CD4-positive, alpha-beta T cell treated with Interleukin-17A for 1 hour (primary cell): ENCODE measurements around the gene HMBS.
"Not testable (repeated sequence)": the region's sequence is repeated elsewhere in the genome, so short reads cannot be mapped to it uniquely, and the experiment has no call there.

Source experiments
- DNase-seq: peaks from one replicate; pipeline ENCODE4 v3.0.0-alpha.2; 2020

The HMBS gene

DNA sequence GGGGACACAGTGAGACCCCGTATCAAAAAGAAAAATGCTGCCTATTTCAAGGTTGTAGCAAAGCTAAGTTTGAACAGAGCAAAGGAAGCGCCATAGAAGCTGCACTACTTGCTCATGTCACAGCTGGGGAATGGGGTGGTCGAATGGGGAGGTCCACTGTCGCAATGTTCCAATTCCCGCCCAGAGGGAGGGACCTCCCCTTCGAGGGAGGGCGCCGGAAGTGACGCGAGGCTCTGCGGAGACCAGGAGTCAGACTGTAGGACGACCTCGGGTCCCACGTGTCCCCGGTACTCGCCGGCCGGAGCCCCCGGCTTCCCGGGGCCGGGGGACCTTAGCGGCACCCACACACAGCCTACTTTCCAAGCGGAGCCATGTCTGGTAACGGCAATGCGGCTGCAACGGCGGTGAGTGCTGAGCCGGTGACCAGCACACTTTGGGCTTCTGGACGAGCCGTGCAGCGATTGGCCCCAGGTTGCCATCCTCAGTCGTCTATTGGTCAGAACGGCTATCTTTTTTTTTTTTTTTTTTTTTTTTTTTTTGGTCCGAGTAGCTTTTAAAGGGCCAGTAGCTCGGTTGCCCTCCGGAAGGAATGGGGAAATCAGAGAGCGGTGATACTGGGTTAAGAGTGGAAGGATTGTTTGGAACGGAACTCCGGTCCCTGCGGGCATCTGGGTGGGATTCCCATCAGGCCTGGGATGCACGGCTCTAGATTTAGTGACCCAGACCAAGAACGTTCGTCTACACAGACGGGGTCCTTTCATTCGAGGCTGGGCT, at the start of gene HMBS:
TSS of gene HMBS (plus strand) at position 219 of the 774 bp plus-strand sequence. CDS start at position 372, 153 bp downstream.
- DNase-seq = peak; percentile 94

DNA sequence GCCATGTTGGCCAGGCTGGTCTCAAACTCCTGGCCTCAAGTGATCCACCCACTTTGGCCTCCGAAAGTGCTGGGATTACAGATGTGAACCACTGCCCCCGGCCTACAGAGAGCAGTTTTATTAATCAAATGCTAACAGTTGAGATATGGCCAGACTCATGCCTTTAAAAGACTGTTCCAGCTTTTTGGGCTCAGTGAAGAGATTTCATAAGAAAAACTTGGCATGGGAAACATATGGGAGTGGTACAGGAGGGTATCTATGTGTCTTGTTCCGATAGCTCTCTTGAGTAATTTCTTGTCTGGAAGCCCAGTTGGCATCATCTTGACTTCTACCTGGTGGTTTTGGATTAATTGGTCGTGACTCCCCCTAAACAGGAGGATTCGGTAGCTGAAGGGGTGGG, 45.8 kb upstream of the HMBS start:
- DNase-seq = no peak

DNA sequence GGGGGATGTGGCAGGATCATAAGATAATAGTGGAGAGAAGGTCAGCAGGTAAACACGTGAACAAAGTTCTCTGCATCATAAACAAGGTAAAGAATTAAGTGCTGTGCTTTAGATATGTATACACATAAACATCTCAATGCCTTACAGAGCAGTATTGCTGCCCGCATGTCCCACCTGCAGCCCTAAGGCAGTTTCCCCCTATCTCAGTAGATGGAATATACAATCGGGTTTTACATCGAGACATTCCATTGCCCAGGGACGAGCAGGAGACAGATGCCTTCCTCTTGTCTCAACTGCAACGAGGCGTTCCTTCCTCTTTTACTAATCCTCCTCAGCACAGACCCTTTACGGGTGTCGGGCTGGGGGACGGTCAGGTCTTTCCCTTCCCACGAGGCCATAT, 45.2 kb upstream of the HMBS start:
- not testable (repeated sequence) for DNase-seq

DNA sequence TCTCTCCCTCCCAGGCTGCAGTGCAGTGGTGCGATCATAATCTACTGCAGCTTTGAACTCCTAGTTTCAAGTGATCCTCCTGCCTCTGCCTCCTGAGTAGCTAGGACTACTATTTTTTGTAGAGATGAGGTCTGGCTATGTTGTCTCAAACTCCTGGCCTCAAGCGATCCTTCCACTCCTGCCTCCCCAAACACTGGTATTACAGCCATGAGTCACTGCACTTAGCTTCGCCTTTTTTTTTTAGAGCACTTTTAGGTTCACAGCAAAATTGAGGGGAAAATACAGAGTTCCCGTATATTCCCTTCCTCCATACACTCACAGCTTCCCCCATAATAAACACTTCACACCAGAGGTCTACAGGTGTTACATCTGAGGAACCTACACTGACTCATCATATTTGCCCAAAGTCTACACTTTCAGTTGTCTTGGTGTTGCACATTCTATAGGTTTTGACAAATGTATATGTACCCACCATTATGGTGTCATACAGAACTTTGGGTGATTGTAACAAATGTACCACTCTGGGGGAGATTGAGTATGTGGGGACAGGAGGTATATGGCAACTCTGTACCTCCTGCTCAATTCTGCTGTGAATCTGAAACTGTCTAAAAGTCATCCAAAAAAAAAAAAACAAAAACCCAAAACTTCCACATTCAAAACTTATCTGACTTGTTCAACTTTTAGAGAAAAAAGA, 42.7 kb upstream of the HMBS start:
- DNase-seq = no peak

DNA sequence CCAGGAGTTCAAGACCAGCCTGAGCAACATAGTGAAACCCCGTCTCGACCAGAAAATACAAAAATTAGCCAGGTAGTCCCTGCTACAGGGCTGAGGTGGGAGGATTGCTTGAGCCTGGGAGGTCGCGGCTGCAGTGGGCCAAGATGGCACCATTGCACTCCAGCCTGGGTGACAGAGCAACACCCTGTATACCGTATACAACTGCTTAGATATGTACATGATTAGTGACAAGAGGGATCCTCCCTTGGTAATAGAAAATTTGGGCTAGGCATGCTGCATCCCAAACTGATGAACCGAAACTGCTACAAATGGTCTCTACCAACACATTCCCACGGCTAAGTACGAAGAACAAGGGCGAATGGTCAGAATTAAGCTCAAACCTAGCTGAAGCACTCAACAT, 41.8 kb upstream of the HMBS start:
- DNase-seq = no peak

DNA sequence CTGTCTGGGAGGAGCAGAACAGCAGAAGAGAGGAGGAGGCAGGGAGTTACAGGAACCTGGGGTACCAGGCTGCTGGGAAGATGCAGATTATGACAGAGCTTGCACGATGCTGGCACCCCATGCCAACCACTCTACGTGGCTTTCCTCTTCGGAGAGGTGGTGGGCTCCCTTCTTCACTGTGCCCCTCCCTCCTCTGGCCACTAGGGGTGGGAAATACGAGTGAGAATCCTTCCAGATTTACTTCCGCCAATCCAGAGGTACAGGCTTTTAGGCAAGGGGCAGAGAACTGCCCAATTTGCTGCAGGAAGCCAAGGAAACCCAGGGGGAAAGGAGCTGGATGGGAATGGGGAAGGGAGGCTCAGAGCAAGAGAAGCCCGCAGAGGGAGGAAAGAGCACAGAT, 40.0 kb upstream of the HMBS start:
- DNase-seq = no peak

DNA sequence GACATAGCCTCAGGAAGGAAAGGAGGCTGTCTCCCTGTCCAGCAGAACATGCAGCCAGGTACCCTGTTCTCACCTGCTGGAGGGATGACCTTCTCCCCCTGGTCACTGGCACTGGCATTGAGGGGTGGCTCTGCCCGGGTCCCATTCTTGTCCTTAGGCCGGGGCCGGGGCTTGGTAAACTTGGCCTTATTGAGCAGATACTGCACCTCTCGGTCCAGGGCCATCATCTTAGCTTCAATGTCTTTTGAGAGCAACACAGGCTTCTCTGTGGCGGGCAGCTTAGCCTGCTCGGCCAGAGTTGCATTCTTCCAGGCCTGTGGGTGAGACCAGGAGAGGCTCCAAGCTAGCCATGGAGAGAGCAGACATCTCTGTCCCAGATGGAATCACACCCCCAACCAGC, 38.2 kb upstream of the HMBS start:
- no peak for DNase-seq

DNA sequence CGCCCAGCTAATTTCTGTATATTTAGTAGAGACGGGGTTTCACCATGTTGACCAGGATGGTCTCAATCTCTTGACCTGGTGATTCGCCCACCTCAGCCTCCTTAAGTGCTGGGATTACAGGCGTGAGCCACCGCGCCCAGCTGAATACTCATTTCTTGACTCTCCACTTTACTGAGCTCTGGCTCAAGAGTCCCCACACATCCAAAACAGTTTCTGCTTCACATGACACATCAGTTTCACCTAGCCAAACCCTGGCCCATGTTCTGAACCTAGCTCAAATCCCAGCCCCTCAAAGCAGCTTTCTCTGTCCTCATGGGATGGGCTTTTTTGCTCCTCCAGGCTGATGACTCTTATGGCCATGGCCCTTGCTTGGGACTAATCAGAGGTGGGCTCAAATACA, 37.5 kb upstream of the HMBS start:
- DNase-seq = no peak

DNA sequence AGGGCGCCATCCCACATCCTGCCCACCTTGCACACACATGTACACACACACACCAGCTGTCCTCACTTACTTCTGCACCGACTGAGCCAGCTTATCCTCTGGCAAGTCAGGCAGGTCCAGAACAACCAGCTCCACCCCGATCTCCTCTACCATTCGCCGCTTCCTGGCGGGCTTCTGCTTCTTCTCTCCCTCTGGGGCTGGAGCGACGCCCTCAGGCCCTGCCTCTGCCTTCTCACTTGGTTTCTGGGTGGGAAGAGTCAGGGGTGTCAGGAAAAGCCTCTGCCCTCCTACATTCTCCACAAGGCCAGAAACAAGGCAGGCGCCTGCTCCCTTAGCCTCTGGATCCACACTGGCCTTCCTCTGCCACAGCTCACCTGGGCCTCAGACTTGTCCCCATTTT, 36.0 kb upstream of the HMBS start:
- DNase-seq = no peak

DNA sequence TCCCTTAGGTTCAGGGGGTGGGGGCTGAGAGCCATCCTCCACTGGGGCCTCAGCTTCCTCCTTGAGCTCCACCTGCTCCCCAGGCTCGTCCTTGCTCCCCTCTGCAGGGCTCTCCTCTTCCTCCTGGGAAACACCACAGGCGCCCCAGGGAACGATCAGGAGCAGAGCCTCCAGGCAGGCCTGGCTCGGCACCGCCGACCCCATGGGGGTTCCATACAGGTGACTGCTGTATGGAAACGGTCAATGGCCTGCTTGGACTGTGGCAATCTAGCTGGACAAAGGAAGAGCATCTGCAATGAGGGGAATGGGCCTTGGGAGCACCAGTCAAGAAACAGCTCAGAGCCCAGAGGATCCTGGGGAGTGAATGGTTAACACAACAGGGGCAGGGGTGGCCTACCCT, 35.6 kb upstream of the HMBS start:
- no peak for DNase-seq

DNA sequence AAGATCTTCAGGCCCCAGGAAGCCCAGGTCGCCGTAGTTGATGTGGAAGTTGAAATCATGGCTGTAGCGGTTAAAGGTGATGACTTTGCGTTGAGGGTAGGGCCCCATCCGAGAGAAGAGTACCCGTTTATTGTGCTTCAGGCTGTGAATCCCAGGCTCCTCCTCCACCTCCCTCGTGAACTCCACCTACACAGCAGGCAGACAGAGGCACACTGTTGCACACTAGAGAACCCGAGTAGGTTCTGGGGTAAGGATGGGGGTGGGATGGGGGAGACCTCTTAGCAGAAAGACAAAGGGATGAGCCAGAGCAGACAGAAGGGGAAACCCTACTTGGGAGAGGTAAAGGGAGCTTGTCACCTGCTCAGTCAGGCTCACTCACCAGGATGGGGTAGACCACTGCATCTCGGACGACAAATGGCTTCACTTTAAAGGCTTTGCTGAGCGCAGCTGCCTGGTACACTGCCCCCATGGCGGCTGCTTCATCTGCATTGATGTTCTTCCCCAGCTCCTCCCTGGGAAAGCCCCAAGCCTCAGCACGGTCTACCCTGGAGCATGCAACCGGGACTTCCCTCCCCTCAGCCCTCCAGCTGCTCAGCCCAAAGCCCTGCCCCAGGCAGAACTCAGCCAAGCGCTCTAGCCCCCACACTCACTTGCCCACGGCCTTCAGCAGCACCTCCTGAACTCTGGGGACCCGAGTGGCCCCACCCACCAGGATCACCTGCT, 33.1 kb upstream of the HMBS start:
- peak; percentile 40 for DNase-seq

DNA sequence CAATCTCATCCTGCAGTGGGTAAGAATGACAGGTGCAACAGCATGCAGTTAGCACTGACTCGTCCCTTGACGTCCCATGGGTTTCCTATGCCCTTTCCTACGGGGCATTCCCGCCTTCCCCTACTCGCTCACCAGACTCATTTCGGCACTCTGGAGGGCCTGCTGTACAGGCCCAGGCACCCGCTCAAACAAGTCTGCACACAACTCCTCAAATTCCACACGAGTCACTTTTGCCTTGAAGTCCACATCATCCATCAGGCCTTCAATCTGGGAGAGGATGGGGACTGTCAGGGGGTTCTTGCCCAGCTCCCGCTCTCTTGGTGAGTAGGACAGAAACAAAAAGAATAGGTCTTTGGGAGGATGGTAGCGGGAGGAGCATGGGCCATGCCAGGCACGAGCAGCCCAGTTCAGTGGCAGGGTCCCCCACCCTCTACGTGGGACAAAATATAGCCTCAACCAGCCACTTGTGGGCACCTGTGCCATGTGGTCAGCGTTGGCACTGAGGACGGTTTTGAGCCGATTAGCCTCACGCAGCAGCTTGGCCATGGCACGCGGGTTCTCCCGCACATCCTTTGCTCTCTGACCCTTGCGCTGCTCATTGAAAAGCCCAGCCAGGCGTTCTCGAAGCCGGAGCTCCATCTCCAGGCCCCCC, 32.4 kb upstream of the HMBS start:
- no peak for DNase-seq

DNA sequence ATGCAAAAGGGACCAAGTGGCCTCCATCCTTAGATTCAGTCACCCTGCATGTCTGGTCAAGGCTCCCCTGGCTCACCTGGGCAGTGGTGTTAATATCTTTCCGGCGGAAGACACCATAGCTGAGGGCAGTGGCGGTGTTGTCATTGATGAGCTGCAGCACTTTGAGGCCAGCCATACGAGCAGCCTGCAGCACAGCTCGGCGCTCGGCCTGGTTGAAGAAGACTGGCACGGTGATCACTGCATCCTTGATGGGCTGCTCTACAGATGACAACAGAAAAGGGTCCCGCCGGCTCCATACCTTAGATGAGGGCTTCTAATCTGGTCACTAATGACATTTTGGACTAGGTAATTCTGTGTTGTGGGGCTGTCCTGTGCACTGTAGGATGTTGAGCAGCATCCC, 30.3 kb upstream of the HMBS start:
- DNase-seq = no peak

DNA sequence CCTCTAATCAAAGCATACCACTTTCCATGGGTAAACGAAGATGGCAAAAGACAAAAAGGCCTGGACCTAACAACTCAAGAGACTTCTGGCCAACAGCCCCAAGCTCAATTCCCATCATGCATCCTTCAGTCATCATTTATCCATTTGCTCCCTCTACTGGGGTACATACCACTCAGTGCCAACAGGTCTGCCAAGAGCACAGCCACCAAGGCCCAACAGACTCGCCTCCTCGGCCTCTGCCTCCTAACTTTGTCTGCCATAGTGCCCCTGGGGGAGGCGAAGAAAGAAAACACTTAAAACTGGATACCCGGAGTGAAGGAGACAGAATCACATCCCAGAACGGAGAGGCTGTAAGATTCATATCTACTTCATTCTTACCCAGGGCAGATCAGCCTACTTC, 28.8 kb upstream of the HMBS start:
- peak; percentile 28 for DNase-seq

DNA sequence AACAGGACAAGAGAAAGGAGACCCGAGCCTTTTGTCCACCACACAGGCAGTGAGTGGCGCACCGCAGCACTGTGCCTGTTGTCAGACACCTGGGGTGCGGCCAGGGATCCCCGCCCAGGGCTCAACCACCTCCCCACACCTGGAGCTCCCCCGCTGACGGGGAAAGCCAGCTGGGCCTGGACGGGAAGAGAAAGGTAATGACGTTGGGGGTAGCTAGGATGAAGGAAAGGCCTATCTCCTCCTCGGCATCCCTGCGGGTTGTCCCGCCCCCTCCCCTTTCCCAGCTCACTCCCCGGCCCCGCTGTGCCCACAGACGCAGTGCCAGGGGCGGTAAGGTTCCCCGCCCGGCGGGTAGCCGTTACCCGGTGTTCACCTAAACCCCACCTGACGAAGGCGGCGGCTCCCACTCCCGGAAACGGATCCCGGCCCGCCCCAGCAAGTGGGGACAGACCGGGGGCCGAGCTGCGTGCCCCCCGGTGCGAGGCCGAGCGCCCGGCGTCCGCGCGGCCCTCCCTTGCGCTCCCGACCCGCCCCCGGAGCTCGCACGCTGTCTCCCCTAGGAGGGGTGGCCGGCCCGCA, 28.2 kb upstream of the HMBS start:
- DNase-seq = peak; percentile 72

DNA sequence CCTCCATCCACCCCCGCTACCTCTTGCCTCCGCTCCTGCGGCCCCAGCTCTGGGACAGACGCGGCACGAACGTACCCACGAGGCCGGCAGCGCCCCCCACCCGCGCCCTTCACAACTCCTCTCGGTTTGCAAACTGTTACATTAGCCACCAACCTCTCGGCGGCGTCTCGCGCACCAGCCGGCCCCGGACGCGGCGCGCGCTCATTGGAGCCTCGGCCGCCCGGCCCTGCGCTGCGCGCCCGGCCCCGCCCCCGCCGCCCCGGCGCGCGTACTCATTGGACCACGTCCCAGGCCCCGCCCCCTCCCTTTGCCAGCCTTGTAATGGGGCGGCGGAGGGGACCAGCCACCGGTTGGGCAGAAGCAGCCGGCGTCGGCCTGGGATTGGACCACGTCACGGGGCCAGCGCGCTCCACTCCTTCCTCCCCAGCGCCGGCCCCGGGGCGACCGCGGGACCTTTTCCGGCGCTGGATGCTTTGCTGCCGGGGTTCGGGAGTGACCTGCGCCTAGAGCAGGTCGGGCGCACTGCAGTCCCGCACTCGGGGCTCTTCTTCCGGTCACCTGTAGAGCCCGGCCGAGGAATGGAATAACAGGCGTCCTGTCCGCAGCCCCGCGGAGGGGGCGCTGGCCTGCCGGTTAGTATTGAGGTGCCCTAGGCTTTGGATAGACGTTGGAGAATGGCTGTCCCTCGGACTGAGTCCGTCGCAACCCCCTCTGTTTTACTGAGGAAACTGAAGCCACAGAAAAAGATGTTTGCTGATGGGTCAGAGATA, 27.5 kb upstream of the HMBS start, which contains the start of gene HYOU1:
TSS of gene HYOU1 (minus strand) at position 206 of the 770 bp plus-strand sequence. CDS start 1,045 bp downstream, outside the sequence.
- peak; percentile 97 for DNase-seq

DNA sequence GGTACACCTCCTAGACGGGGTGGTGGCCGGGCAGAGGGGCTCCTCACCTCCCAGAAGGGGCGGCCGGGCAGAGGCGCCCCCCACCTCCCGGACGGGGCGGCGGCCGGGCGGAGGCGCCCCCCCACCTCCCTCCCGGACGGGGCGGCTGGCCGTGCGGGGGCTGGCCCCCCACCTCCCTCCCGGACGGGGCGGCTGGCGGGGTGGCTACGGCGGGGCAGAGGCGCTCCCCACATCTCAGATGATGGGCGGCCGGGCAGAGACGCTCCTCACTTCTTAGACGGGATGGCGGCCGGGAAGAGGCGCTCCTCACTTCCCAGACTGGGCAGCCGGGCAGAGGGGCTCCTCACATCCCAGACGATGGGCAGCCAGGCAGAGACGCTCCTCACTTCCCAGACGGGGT, 25.6 kb upstream of the HMBS start:
- DNase-seq = not testable (repeated sequence)

DNA sequence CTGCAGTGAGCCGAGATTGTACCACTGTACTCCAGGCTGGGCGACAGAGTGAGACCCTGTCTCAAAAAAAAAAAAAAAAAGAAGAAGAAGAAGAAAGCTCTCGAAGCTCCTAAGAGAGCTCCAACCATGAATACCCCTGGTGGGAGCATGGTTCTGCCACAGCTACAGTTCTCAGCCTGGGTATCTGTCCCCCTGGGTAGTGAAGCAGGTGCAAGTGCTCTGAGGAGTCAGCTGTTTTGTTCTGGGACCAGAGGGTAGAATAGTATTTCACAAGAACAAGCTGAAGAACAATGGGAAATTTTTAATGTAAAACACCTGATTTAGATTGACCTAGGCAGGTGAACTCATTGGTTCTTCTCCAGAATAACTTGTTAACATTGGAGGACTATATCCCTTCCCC, 23.4 kb upstream of the HMBS start:
- DNase-seq = no peak

DNA sequence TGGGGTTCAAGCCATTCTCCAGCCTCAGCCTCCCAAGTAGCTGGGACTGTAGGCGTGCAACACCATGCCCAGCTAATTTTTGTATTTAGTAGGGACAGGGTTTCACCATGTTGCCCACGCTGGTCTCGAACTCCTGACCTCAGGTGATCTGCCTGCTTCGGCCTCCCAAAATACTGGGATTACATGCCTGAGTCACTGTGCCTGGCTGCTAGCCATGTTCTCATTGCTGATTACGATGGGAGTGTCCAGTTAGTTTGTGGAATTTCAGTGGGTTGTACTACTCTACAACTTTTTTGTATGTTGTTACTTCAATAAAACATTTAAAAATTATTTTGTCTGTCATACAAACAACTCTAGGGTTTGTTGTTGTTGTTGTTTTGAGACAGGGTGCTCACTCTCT, 21.9 kb upstream of the HMBS start:
- DNase-seq = no peak

DNA sequence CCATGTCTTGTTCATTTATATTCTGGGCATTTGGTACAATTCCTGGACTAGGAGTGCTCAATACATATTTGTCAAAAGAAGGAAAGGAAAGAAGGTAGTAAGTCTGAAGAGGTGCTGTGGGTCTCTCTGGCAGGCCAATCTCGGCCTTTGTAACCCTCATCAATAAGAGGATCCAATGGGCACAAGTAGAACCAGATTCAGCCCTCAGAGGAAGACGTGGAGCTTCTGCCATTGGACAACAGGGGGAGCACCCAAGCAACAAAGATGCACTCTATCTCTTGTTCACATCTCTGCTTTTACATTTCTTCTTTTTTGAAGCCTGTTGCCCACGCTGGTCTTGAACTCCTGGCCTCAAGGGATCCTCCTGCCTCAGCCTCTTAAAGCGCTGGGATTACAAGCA, 19.3 kb upstream of the HMBS start:
- DNase-seq = peak; percentile 74

DNA sequence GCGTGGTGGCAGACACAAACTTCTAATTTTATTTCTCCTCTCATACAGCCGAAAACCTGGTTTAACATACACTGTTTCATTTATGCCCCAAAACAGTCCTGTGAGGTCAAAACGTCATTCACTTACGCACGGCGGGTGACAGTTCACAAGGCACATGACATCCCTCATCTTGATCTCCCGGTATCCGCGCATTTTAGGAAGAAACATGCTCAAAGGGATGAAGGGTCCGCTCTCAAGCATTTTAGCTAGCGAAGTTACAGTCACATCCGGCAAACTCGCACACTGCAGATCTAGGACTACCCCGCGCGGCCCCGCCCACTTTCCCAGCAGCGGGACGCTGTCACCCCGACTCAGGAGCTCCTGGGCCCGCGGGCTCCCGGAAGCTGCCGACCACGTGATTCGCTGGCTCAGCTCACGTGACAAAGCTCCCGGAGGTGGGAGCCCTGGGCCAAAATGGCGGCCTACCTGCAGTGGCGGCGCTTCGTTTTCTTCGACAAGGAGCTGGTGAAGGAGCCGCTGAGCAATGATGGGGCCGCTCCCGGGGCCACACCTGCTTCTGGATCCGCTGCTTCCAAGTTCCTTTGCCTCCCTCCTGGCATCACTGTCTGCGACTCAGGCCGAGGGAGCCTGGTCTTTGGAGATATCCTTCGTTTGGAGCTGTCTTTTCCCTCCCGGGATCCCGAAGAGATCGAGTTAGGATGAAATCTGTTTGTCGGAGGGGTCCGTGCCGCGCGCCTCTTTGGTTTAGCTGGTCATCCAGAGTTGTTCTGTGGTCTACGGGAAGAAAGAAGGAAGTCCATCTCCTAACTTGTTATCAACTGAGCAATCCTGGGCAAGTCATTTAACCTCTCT, 17.1 kb upstream of the HMBS start, which contains the start of gene VPS11:
TSS of gene VPS11 (plus strand) at position 448 of the 852 bp plus-strand sequence. CDS start at position 454, 6 bp downstream.
- peak; percentile 97 for DNase-seq
